ENCODE data around the gene ZNF333. TPM values are rescaled to one million over a fixed set of nuclear protein-coding genes. Genes with fewer than 3 reads are reported as not detected.
"Not testable (repeated sequence)": the region's sequence is repeated elsewhere in the genome, so short reads cannot be mapped to it uniquely, and the experiment has no call there.

Gene ZNF333
- total RNA-seq, 1 donor from 2014 or later = 6.5 TPM

DNA sequence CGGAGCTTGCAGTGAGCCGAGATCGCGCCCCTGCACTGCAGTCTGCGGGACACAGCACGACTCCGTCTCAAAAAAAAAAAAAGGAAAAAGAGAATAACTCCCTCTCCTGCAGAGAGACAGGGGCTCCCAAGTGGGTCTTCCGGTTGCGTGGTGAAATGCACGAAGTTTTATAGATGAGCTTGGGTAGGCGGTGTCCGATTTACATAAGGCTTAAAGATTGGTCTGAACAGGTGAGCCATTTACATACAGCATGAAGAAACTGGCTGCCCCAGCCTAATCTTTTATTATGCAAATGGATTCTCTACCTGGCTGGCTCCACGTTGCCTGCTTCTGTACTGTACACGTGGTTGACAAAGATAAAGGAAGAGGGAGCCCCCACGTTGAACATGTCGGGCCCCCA lies 69.0 kb downstream of the ZNF333 start:
- intact Hi-C loops (cut with micrococcal nuclease) = no loop called here
- TF ChIP-seq CTCF (IDR thresholded peaks at IDR 0.05; ENCODE audit: borderline replicate concordance) = no peak
- H3K9me3 ChIP-seq (replicated peaks) = peaks cover 24% of the 10 kb centered on the region
- no peak overlapping the region for H3K4me3 ChIP-seq
- H3K4me1 ChIP-seq = no peaks in the 10 kb centered on the region
- peaks cover 15% of the 10 kb centered on the region for H3K27me3 ChIP-seq (ENCODE audit: low read depth)
- DNase-seq = no peak
- no peaks in the 10 kb centered on the region for H3K36me3 ChIP-seq
- no peak overlapping the region for H3K27ac ChIP-seq (replicated peaks)

DNA sequence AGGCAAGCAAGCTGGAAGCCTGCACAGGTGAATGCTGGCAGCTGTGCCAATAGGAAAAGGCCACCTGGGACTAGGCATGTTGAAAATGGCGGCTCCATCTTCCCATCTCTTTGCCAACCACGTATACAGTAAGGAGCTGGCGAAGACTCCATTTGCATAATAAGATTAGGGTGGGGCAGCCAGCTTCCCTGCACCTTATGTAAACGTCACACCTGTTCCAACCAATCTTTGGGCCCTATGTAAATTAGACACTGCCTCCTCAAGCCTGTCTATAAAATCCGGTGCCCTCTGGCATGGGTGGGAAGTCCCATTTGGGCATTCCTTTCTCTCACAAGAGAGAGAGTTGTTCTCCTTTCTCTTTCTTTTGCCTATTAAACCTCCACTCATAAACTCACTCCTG lies 71.8 kb downstream of the ZNF333 start:
- Histone ChIP-seq H3K27me3 (ENCODE audit: low read depth) (peaks cover 12% of the 10 kb centered on the region), H3K4me3 (no peak overlapping the region), H3K4me1 (no peaks in the 10 kb centered on the region), H3K36me3 (no peaks in the 10 kb centered on the region), H3K27ac (replicated peaks) (no peak overlapping the region), H3K9me3 (replicated peaks) (peaks cover 24% of the 10 kb centered on the region)
- no peak for DNase-seq
- TF ChIP-seq CTCF (IDR thresholded peaks at IDR 0.05; ENCODE audit: borderline replicate concordance) = no peak
- intact Hi-C loops (cut with micrococcal nuclease) = no loop called here

GRCh38 chr19:14762111-14762510 lies 72.3 kb downstream of the ZNF333 start:
- Histone ChIP-seq H3K4me3 (no peak overlapping the region), H3K27ac (replicated peaks) (no peak overlapping the region), H3K9me3 (replicated peaks) (peaks cover 19% of the 10 kb centered on the region), H3K4me1 (no peaks in the 10 kb centered on the region), H3K36me3 (no peaks in the 10 kb centered on the region), H3K27me3 (ENCODE audit: low read depth) (peaks cover 12% of the 10 kb centered on the region)
- no peak for TF ChIP-seq CTCF (IDR thresholded peaks at IDR 0.05; ENCODE audit: borderline replicate concordance)
- intact Hi-C loops (cut with micrococcal nuclease) = no loop called here
- DNase-seq = no peak

- peaks cover 26% of the 10 kb centered on the region for H3K27me3 ChIP-seq (ENCODE audit: low read depth)
- H3K36me3 ChIP-seq = no peaks in the 10 kb centered on the region
- TF ChIP-seq CTCF (IDR thresholded peaks at IDR 0.05; ENCODE audit: borderline replicate concordance) = no peak
- intact Hi-C loops (cut with micrococcal nuclease) = no loop called here
- no peak overlapping the region for H3K27ac ChIP-seq (replicated peaks)
- H3K4me1 ChIP-seq = no peaks in the 10 kb centered on the region
- no peak overlapping the region for H3K4me3 ChIP-seq
- peaks cover 12% of the 10 kb centered on the region for H3K9me3 ChIP-seq (replicated peaks)
- DNase-seq = no peak
Observed at GRCh38 chr19:14763497-14764145, 73.8 kb downstream of the ZNF333 start.

- H3K9me3 ChIP-seq (replicated peaks) = peaks cover 12% of the 10 kb centered on the region
- DNase-seq = no peak
- no peaks in the 10 kb centered on the region for H3K4me1 ChIP-seq
- H3K27ac ChIP-seq (replicated peaks) = no peak overlapping the region
- H3K36me3 ChIP-seq = no peaks in the 10 kb centered on the region
- peaks cover 32% of the 10 kb centered on the region for H3K27me3 ChIP-seq (ENCODE audit: low read depth)
- no peak for TF ChIP-seq CTCF (IDR thresholded peaks at IDR 0.05; ENCODE audit: borderline replicate concordance)
- intact Hi-C loops (cut with micrococcal nuclease) = no loop called here
- no peak overlapping the region for H3K4me3 ChIP-seq
Observed at GRCh38 chr19:14764401-14764800, 74.6 kb downstream of the ZNF333 start.

DNA sequence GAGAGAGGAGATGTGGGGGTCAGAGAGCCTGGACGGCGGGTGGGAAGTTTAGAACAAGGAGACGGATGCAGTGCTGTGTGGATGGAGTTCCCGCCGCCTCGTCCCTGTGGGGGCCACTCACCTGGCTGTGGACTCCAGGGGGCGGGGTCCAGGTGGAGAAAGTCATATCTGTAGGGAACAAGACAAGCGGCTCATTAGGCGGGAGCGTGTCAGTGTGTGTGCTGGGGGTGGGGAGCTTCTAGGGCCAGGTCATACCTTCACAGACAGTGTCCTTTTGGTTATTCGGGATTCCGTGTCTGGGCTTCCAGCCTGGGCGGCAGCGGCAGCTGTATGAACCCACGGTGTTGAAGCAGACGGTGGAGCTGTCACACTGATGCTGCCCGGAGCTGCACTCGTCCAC lies 75.6 kb downstream of the ZNF333 start:
- H3K27ac ChIP-seq (replicated peaks); H3K36me3 ChIP-seq; H3K4me1 ChIP-seq; DNase-seq; intact Hi-C loops (cut with micrococcal nuclease); H3K4me3 ChIP-seq: not testable (repeated sequence)
- H3K27me3 ChIP-seq (ENCODE audit: low read depth) = peaks cover 35% of the 10 kb centered on the region
- H3K9me3 ChIP-seq (replicated peaks) = peaks cover 12% of the 10 kb centered on the region

DNA sequence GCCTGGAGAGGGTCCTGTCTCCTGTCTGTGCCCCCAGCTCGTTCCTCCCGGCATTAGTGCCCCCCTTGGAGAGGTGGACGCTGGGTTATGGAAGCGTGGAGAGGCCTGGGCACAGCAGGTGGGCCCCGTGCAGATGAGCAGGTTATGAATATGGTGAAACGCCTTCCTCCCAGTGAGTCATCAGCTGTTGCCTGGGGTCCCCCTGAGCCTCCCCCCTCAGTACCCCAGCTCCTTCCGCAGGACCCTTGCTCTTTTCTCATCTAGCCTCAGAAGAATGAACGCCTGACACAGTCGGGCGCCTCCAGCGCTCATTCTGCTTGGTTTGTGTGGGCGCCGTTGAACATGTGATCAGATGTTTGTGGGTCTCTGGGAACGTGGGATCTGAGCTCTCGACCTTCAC lies 76.0 kb downstream of the ZNF333 start:
- DNase-seq; H3K4me1 ChIP-seq; H3K36me3 ChIP-seq; H3K4me3 ChIP-seq; intact Hi-C loops (cut with micrococcal nuclease); H3K27ac ChIP-seq (replicated peaks): not testable (repeated sequence)
- Histone ChIP-seq H3K27me3 (ENCODE audit: low read depth) (peaks cover 35% of the 10 kb centered on the region), H3K9me3 (replicated peaks) (peaks cover 12% of the 10 kb centered on the region)
